A673 (cell line): ENCODE data around the gene MT4.
A peak's percentile ranks its signal among the peaks of the same experiment; 100 is the strongest.

Source experiments
- CTCF ChIP-seq: fragments of 300-800, 200-600 bp; sonication (generic); conservative IDR thresholded peaks from 2 replicates; pipeline ENCODE4 v1.5.1; 2017; ENCODE audit warnings: low read depth, mild to moderate bottlenecking, antibody characterized with exemption, low read length, moderate library complexity, mixed read lengths
- EZH2 ChIP-seq: fragments of 200-600 bp; sonication (generic); IDR thresholded peaks from 2 replicates; pipeline ENCODE4 v1.6.1; 2017; ENCODE audit warnings: borderline replicate concordance, low read depth, mild to moderate bottlenecking, mixed read lengths, antibody characterized with exemption, low read length; ENCODE audit not compliant: poor library complexity, severe bottlenecking

- TF ChIP-seq CTCF: peak; percentile 43; the same call in 1 of the 2 replicates
- no peak for TF ChIP-seq EZH2
These were observed 38.7 kb downstream of the MT4 start for GRCh38 chr16:56603589-56603988.
